Measurements from ENCODE around the gene OR2T12.

Gene OR2T12

DNA sequence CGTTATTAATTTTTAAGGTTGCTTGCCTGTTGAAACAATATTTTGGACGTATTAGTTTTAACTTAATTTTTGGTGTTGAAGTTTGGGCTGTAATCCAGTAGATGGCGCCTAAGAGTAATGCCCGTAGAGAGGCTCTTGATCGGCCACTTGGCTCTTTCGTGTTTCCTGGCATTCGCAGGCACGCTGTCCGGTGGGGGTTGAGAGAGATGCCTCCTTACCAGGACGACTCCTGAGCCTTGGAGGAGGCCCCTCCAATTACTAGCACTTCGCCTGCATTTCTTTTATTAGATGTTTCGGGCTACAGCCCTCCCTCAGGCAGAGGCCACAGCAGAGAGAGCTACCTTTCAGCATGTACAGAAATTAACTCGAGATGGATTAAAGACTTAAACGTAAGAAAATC, 60.0 kb downstream of the OR2T12 start:
- Histone ChIP-seq H3K4me1 (ENCODE audit: control insufficient read depth, insufficient read depth, low read length) (no peaks in the 10 kb centered on the region), H3K9me3 (ENCODE audit: control insufficient read depth, low read length) (no peaks in the 10 kb centered on the region), H3K36me3 (ENCODE audit: control insufficient read depth, insufficient read depth, low read length) (no peaks in the 10 kb centered on the region), H3K27me3 (ENCODE audit: control insufficient read depth, insufficient read depth, low read length) (no peaks in the 10 kb centered on the region), H3K9ac (ENCODE audit: low read length) (no peak overlapping the region), H3K4me3 (ENCODE audit: low read length) (no peak overlapping the region)
